HG03196 (cell line): ENCODE data around the gene ANKMY1.
"Not testable (repeated sequence)": the region's sequence is repeated elsewhere in the genome, so short reads cannot be mapped to it uniquely, and the experiment has no call there.

ENCODE experiments used
- ATAC-seq: cut with Tn5 transposase; IDR thresholded peaks from one replicate; pipeline ENCODE4 v1.9.1; 2021; ENCODE audit not compliant: unreplicated experiment

Gene ANKMY1

GRCh38 chr2:240568678-240569522, 11.1 kb upstream of the ANKMY1 start:
- ATAC-seq, result no peak

GRCh38 chr2:240567872-240568677, 10.3 kb upstream of the ANKMY1 start, which contains the start of gene RNPEPL1:
Gene RNPEPL1 (plus strand): TSS chr2:240568484. CDS start chr2:240568587, 103 bp downstream.
- no peak for ATAC-seq

- ATAC-seq, result no peak
Observed at GRCh38 chr2:240567137-240567871, 9.5 kb upstream of the ANKMY1 start.

- ATAC-seq, result peak; percentile 40
Observed at GRCh38 chr2:240566203-240567136, 8.7 kb upstream of the ANKMY1 start.

GRCh38 chr2:240565333-240566202, 7.8 kb upstream of the ANKMY1 start:
- ATAC-seq, result peak; percentile 30

- ATAC-seq, result no peak
Observed at GRCh38 chr2:240564561-240565332, 7.0 kb upstream of the ANKMY1 start.

- no peak for ATAC-seq
Observed at GRCh38 chr2:240563951-240564560, 6.3 kb upstream of the ANKMY1 start.

GRCh38 chr2:240563231-240563630, 5.4 kb upstream of the ANKMY1 start:
- ATAC-seq, result not testable (repeated sequence)

GRCh38 chr2:240561325-240561971, 3.7 kb upstream of the ANKMY1 start:
- no peak for ATAC-seq

- peak; percentile 60 for ATAC-seq
Observed at GRCh38 chr2:240560480-240561324, 2.9 kb upstream of the ANKMY1 start.

GRCh38 chr2:240560084-240560479, 2.3 kb upstream of the ANKMY1 start, which contains the start of gene DUSP28:
Gene DUSP28 (plus strand): TSS chr2:240560357. CDS start chr2:240560685, 328 bp downstream.
- ATAC-seq, result peak; percentile 53

GRCh38 chr2:240559286-240559685, 1.5 kb upstream of the ANKMY1 start:
- ATAC-seq, result no peak

- ATAC-seq, result no peak
Observed at GRCh38 chr2:240558236-240558761, 511 bp upstream of the ANKMY1 start.

GRCh38 chr2:240557101-240557751, 562 bp downstream of the ANKMY1 start:
- ATAC-seq, result no peak

GRCh38 chr2:240556553-240557100, 1.2 kb downstream of the ANKMY1 start:
- no peak for ATAC-seq
